DMS153 treated with DMSO at 0.1 percent for 48 hours (cell line): ENCODE data around the gene CERS6.

Experiments
- DNase-seq: peaks from one replicate; lab custom pipeline; 2025; ENCODE audit not compliant: unreplicated experiment; lab: John Stamatoyannopoulos, UW

CERS6 gene

GRCh38 chr2:168565512-168565911, 109.4 kb downstream of the CERS6 start:
- no peak for DNase-seq

DNA sequence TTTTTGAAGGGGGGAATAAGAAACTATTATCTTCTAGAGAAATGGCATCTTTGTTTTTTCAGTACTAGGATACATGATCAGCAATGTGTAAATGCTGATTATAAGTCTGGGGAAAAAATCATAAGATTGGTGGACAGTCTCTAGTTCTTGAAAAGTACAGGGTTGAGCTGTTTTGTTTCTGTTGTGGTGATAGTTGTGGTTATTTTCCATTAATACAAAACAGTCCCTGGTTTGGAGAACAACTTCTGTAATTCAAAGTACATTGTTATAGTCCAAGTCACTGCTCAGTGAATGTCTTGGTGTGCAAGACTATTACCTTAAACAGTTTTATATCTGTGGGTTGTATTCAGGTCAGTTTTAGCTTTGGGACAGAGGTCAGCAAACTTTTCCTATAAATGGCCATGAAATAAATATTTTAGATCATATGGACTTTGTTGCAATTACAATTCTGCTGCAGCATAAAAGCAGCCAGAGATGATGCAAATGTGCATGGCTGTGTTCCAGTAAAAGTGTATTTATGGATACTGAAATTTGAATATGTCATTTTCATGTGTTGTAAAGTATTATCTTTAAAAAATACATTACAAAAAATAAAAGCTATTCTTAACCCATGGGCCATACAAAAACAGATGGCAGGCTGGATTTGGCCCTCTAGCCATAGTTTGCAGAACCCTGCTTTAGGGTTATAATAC, 111.0 kb downstream of the CERS6 start:
- DNase-seq: no peak

DNA sequence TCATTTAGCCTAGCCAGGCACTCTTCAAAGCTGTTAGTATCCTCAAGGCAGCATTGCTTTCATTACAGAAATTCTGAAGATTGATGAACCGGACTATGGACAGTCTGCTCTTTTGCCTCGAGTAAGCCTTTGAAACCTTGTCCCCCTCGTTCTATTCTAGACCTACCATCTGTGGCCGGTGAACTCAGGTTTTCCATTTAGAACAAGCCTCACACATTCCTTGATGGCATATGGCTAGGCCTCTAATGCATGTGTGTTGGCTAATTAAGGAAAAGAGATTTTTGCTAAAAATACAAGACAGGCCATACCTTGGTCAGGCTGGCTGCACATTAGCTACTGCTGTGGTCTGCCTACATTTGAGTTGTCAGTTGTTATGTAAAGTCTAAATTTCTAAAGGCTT, 111.8 kb downstream of the CERS6 start:
- no peak for DNase-seq

GRCh38 chr2:168568476-168569267, 112.6 kb downstream of the CERS6 start:
- DNase-seq: no peak

- no peak for DNase-seq
These were observed 115.0 kb downstream of the CERS6 start for GRCh38 chr2:168571061-168571460.

GRCh38 chr2:168573128-168573903, 117.2 kb downstream of the CERS6 start:
- DNase-seq: no peak

GRCh38 chr2:168574856-168575630, 119.0 kb downstream of the CERS6 start:
- no peak for DNase-seq

GRCh38 chr2:168577885-168578284, 121.8 kb downstream of the CERS6 start:
- no peak for DNase-seq

GRCh38 chr2:168583064-168583709, 127.1 kb downstream of the CERS6 start:
- no peak for DNase-seq

DNA sequence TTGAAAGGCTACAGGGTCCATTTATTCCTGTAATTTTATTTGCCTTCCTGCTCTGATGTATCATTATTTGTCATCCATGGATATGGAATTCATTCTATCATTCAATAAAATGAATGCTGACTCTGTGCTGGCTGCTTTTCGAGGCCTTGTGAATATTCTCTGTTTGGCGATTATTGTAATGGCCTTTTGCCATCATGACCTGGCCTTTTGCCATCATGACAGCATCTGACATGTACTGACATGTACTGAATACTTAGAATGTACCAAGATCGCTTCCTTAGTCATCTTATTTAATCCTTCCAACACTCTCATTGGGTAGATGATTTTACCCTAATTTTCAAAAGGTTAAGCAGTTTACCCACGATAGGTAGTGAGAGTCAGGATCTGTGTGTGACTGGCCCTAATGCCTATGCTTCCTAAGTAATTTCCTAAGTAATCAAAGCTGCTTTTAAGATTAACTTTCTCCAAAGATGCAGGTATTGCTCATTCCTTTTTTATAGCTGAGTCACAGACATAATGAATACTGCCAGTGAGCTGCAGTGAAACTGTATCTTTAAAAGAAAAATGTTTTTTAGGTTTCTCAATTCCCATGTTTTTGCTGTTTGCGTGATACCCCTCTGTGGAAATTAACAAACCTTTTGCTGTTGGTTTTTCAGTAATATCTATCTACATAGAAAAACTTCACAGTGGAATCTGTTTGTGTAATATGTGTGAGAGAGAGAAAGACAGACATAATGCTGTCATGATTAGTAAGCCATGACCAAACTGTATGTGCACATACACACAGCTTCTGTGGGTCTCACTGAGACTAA, 127.8 kb downstream of the CERS6 start:
- no peak for DNase-seq

DNA sequence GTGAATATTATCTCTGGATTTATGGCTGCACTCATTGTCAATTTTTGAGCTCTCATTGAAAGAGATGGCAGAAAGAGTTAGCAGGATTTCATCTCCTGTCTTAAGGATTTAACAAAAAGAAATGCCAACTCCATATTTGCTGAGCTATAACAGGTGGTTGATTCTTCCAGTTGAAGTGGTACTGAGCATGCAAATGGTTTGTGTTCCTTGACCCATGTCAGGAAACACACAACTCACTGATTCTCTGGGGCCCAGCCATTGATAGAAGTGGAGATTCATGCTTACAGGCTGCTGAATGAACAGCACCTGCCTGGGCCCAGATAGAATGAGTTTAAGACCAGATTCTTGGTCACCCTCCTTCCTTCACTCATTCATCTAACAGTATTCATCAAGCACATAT, 128.8 kb downstream of the CERS6 start:
- DNase-seq: no peak

DNA sequence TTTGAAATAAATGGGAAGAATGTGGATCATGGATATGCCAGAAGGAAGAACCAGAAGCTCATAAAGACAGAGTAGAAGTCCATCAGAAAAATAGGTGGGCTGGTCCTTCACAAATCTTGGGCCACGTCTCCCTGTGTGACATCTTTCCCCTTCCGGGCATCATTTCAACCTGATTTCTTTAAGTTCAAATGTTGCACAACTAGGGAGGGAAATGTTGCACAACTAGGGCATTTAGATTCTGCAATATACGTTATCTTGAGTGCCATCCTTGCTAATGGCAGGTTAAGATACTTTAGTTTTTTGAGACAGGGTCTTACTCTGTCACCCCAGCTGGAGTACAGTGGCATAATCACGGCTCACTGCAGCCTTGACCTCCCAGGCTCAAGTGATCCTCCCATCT, 129.6 kb downstream of the CERS6 start:
- no peak for DNase-seq

DNA sequence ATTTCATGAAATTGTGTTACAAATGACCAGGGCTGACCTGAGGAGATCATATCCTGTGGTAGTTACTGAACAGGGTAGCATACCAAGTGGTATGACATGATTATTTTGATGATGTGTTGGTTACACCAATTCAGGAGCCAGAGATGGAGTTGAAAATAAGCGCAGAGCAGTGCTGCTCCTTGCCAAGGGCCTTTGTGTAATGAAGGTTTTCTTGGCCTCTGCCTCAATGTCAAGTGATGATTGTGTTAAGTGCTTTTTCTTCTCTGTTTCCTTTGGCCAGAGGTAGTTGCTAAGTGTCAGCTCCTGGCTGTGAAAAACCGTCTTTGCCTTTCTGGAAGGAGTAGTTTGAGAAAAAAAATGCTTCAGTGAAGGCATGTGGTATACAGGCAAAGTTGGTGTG, 131.2 kb downstream of the CERS6 start:
- DNase-seq: no peak

- DNase-seq: no peak
These were observed 133.5 kb downstream of the CERS6 start for GRCh38 chr2:168589236-168590211.

DNA sequence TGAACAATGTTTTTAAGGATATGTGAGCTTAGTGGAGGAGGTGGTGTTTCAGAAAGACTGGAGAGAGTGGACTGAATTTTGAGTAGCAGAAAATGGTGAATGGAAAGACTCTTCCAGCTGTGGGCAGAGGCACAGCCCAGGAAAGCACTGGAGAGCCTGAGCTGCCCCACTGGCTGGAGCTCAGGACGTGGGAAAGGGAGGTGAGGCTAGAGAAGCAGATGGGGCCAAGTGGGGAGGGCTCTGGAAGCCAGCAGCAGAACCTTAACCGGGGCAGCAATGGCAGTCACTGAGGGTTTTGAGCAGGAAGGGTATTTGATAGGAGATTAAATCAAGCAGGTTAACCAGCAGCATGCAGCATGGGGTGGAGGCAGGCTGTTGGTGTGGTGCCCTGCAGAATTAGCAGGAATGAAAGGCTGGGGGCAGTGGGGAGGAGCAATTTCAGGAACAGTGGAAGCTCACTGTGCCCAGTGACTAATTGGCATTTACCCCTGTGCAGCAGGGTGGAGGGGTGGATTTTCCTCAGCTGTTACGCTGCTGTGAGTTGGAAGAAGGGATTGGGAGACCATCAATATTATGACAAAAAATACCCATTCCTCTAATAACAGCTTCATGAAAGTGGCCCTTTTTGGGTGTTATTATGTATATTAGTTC, 136.2 kb downstream of the CERS6 start:
- no peak for DNase-seq

- DNase-seq: no peak
These were observed 137.6 kb downstream of the CERS6 start for GRCh38 chr2:168593713-168594112.

- no peak for DNase-seq
These were observed 138.7 kb downstream of the CERS6 start for GRCh38 chr2:168594778-168595177.
